Left kidney (tissue), 2 donors: Measurements from ENCODE around the gene PDSS2. TPM values are rescaled to one million over a fixed set of nuclear protein-coding genes. Genes with fewer than 3 reads are reported as not detected.
"Not testable (repeated sequence)": the region's sequence is repeated elsewhere in the genome, so short reads cannot be mapped to it uniquely, and the experiment has no call there.

Experiments
- DNase-seq: peaks from one replicate; pipeline ENCODE4 v3.0.0-alpha.2; 2013
- polyA plus RNA-seq: library from polyadenylated mRNA; unstranded; fragments of 120-200 nt; gene quantifications from one replicate; pipeline ENCODE4 v1.2.1, GENCODE V29; 2013; ENCODE audit not compliant: insufficient read length

Gene PDSS2
- polyA plus RNA-seq, 1 donor, result 18.4 TPM

- DNase-seq, result no peak
Measured at GRCh38 chr6:107418118-107418517, 41.2 kb downstream of the PDSS2 start.

DNA sequence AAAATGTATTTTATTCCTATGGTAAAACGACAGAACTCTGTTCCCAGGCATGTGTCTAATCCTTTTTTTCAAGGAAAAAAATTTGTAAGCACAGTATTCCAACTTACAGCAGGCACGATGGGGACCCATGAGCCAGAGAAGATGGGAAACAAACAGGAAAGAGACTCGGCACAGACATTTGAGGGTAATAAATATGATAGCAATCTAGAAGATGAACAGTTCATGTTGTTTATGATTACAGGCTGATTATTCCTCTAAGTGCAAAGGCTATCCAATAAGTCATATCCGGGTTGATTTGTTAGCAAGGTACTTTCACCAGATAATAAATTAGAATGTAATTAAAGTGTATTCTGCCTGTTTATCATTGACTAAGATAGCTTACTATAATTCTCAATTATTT lies 43.2 kb downstream of the PDSS2 start:
- no peak for DNase-seq

GRCh38 chr6:107413966-107414645 lies 45.3 kb downstream of the PDSS2 start:
- no peak for DNase-seq

- DNase-seq, result no peak
Measured at GRCh38 chr6:107411161-107411560, 48.2 kb downstream of the PDSS2 start.

DNA sequence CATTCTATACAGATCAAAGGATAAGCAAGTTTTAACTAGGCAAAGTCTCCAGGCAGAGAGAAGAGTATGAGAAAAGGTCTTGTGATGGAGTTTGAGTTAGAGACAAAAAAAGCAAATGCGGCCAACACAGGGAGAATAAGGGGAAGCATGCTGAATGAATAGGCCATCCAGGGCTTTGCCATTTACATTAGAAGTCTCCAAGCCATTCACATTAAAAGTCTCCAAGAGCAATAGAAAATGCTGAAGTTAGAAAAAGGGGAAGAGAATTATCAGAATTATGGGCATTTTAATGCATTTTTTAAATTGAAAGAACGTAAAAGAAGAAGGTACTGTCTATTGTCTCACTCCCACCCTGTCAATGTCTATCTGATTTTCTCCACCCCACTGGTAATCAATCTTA lies 49.4 kb downstream of the PDSS2 start:
- DNase-seq, result no peak

GRCh38 chr6:107408714-107409113 lies 50.6 kb downstream of the PDSS2 start:
- no peak for DNase-seq

GRCh38 chr6:107405002-107405401 lies 54.4 kb downstream of the PDSS2 start:
- DNase-seq, result no peak

DNA sequence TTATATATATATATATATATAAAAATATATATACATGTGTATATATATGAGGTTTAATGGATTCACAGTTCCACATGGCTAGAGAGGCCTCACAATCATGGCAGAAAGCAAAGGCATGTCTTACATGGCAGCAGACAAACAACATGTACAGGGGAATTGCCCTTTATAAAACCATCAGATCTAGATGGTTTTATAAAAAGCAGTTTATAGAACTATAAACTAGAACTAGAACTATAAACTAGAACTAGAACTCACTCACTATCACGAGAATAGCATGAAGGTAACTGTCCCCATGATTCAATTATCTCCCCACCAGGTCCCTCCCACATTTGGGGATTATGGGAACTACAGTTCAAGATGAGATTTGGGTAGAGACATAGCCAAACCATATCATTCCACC lies 56.8 kb downstream of the PDSS2 start:
- DNase-seq, result no peak

- no peak for DNase-seq
Measured at GRCh38 chr6:107401573-107401972, 57.8 kb downstream of the PDSS2 start.

GRCh38 chr6:107400616-107401147 lies 58.7 kb downstream of the PDSS2 start:
- DNase-seq, result no peak

- no peak for DNase-seq
Measured at GRCh38 chr6:107399935-107400334, 59.4 kb downstream of the PDSS2 start.

GRCh38 chr6:107398001-107398400 lies 61.4 kb downstream of the PDSS2 start:
- DNase-seq, result no peak

DNA sequence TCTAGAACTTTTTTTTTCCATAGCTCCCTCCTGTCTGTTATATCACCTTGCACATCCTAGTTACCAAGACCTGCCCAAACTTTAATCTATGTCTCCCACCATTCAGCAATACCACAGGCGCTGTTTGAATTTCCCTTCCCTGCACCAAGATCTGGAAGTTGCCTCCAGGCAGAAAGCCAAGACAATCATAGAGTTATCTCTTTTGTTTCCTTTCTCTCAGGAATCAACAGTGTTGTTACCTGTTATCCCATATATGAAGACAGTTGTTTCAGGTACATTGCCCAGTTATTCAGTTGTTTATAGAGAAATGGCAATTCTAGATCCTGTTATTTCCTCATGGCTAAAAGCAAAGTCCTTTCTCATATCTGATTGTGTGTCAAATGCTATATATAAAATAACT lies 63.2 kb downstream of the PDSS2 start:
- DNase-seq, result no peak

- no peak for DNase-seq
Measured at GRCh38 chr6:107392069-107392468, 67.3 kb downstream of the PDSS2 start.

DNA sequence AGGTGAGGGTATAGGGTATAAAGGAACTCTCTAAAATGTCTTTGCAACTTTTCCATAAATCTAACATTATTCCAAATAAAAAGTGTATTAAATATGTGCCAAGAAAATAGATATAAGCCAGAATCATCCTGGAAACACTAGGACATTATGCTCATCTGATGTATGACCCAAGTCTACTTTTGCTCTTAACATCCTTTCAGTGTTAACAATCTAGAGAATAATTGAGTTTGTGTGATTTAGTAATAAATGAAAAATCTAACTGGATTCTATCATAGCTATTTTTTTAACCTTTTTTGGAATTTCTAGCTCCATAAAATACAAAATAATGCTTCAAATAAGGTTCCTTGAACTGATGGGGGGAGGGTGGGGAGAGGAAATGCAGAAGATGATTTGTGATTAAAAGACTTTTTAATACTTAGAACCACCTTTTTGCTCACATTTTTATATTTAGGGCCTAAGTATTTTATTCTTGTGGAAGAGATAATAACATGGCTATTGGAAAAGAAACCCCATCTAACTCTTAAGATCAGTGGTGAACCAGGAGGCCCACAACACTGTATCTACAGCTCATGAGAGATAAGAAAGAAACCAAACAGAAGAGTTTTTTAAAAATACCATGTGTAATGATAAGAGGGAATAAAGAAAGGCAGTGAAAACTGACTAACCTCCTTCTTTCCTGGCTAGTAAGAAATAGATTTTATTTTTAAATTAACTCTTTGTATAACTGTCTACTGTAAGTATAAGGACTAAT lies 68.5 kb downstream of the PDSS2 start:
- no peak for DNase-seq

DNA sequence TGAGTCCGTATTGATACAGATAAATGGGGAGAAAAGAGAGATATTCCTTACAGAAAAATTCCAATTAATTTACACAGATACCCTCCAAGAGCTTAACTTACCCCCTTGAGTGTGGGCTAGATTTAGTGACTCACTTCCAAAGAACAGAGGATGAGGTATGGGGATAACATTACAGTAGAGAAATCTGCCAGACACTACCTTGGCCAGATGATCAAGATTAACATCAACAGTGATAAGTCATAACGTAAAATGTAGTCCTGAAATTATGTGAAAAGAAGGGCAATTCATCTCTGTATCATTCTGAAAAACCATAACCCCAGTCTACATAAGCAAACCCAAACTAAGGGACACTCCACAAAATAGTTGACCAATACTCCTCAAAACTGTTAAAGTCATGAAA lies 69.3 kb downstream of the PDSS2 start:
- no peak for DNase-seq

- DNase-seq, result no peak
Measured at GRCh38 chr6:107386904-107387303, 72.5 kb downstream of the PDSS2 start.

DNA sequence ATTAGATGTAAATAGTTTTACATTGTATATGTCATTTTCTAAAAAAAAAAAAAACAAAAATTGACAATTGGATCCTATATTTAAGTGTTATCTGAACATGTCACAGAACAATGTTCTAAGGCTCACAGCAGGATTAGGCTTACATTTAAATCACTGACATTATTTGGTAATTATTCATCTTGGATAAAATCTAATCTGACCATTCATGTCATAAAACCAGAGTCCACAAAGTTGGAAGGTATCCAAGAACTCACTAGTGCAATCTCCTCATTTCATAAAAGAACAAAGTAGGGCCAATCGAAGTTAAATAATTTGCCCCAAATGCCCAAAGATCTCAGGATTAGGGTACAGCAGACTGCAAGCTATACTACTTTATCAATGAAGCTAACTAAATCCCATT lies 73.0 kb downstream of the PDSS2 start:
- DNase-seq, result no peak

DNA sequence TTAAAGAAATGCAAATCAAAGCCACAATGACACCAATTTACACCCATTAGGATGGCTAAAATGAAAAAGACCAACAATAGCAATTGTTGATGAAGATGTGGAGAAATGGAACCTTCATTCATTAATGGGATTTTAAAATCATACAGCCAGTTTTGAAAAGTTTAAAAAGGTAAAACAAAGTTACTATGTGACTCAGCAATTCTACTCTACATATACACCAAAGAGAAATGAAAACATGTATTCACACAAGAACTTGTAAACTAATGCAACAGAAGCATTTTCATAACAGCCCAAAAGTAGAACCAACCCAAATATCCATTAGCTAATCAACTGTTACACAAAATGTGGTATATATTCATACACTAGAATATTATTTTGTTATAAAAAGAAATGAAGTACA lies 75.7 kb downstream of the PDSS2 start:
- DNase-seq, result no peak

- DNase-seq, result no peak
Measured at GRCh38 chr6:107374264-107374663, 85.1 kb downstream of the PDSS2 start.

DNA sequence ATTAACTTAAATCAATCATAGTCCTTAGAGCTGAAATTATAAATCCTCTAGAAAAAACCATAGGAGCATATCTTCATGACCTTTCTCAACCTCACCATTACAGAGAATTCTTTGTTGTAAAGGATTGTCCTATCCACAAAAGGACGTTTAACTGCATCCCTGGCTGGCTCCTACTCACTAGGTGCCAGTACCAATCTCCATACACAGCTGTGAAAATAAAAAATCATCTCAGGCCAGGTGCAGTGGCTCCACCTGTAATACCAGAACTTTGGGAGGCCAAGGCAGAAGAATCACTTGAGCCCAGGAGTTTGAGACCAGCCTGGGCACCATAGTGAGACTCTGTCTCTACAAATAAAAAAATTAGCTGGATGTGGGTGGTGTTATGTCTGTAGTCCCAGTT lies 89.9 kb downstream of the PDSS2 start:
- DNase-seq, result no peak

- no peak for DNase-seq
Measured at GRCh38 chr6:107368471-107368870, 90.9 kb downstream of the PDSS2 start.

DNA sequence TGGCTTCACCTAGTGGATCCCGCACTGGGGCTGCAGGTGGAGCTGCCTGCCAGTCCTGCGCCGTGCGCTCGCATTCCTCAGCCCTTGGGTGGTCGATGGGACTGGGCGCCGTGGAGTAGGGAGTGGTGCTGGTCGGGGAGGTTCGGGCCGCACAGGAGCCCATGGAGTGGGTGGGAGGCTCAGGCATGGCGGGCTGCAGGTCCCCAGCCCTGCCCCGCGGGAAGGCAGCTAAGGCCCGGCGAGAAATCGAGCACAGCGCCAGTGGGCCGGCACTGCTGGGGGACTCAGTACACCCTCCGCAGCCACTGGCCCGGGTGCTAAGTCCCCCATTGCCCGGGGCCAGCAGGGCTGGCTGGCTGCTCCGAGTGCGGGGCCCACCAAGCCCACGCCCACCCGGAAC lies 95.2 kb downstream of the PDSS2 start:
- DNase-seq, result not testable (repeated sequence)
